ENCODE measurements around the gene VMO1. TPM values are rescaled to one million over a fixed set of nuclear protein-coding genes. Genes with fewer than 3 reads are reported as not detected.

VMO1 gene
- total and polyA plus RNA-seq, 4 donors = 1.7 to 9.1 (median 3.9) TPM

GRCh38 chr17:4816826-4817225, 30.7 kb upstream of the VMO1 start:
- Histone ChIP-seq H3K9me3 (ENCODE audit: control insufficient read depth in 4 of 4, low read length in 3 of 4) (no peaks in the 10 kb centered on the region), H3K4me3 (ENCODE audit: low read depth in 1 of 3, low read length in 3 of 3) (no peak overlapping the region), H3K9ac (ENCODE audit: low read depth in 1 of 2, low read length in 2 of 2) (no peak overlapping the region), H3K27me3 (ENCODE audit: control insufficient read depth in 4 of 4, insufficient read depth in 4 of 4, low read length in 3 of 4) (no peaks in the 10 kb centered on the region), H3K27ac (ENCODE audit: low read depth in 1 of 2, low read length in 2 of 2) (no peak overlapping the region), H3K36me3 (ENCODE audit: control insufficient read depth in 4 of 4, insufficient read depth in 3 of 4, low read depth in 1 of 4, low read length in 3 of 4) (peaks cover 1 to 34% (median 6%) of the 10 kb centered on the region in 4 donors), H3K4me1 (ENCODE audit: control insufficient read depth in 4 of 4, insufficient read depth in 4 of 4, low read length in 3 of 4) (no peaks in the 10 kb centered on the region)
- 92% methylated on average over 13 of the region's 13 CpGs for WGBS
- no peak for DNase-seq (ENCODE audit: low spot score)
- TF ChIP-seq JUND (IDR thresholded peaks at IDR 0.05) (no peak), GABPA (IDR thresholded peaks at IDR 0.05 in 1 of 2, conservative IDR thresholded peaks at IDR 0.05 in 1 of 2) (no peak), SP1 (IDR thresholded peaks at IDR 0.05) (no peak), REST (IDR thresholded peaks at IDR 0.05) (no peak), FOXA1 (IDR thresholded peaks at IDR 0.05) (no peak), EGR1 (IDR thresholded peaks at IDR 0.05; ENCODE audit: low read depth in 2 of 2) (no peak), HNF4A (conservative IDR thresholded peaks at IDR 0.05) (no peak), NR2F2 (IDR thresholded peaks at IDR 0.05) (no peak), YY1 (IDR thresholded peaks at IDR 0.05) (no peak), RAD21 (IDR thresholded peaks at IDR 0.05) (no peak), ZBTB33 (IDR thresholded peaks at IDR 0.05) (no peak), RXRA (IDR thresholded peaks at IDR 0.05) (no peak), HNF4G (IDR thresholded peaks at IDR 0.05) (no peak), FOXA2 (IDR thresholded peaks at IDR 0.05) (no peak), TAF1 (conservative IDR thresholded peaks at IDR 0.05) (no peak), MAX (IDR thresholded peaks at IDR 0.05) (no peak), ATF3 (IDR thresholded peaks at IDR 0.05) (no peak)
- TF ChIP-seq, protein P1, sequence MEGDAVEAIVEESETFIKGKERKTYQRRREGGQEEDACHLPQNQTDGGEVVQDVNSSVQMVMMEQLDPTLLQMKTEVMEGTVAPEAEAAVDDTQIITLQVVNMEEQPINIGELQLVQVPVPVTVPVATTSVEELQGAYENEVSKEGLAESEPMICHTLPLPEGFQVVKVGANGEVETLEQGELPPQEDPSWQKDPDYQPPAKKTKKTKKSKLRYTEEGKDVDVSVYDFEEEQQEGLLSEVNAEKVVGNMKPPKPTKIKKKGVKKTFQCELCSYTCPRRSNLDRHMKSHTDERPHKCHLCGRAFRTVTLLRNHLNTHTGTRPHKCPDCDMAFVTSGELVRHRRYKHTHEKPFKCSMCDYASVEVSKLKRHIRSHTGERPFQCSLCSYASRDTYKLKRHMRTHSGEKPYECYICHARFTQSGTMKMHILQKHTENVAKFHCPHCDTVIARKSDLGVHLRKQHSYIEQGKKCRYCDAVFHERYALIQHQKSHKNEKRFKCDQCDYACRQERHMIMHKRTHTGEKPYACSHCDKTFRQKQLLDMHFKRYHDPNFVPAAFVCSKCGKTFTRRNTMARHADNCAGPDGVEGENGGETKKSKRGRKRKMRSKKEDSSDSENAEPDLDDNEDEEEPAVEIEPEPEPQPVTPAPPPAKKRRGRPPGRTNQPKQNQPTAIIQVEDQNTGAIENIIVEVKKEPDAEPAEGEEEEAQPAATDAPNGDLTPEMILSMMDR (IDR thresholded peaks at IDR 0.05; ENCODE audit: low read depth, low read length, missing input control) = no peak

Data from liver (tissue), 9 donors.